NOMO-1 treated with DMSO at 0.1 percent for 48 hours (cell line): ENCODE data around the gene UNK.

Experiments
- DNase-seq: peaks from one replicate; lab custom pipeline; 2025; ENCODE audit not compliant: unreplicated experiment; lab: John Stamatoyannopoulos, UW

The UNK gene, protein sequence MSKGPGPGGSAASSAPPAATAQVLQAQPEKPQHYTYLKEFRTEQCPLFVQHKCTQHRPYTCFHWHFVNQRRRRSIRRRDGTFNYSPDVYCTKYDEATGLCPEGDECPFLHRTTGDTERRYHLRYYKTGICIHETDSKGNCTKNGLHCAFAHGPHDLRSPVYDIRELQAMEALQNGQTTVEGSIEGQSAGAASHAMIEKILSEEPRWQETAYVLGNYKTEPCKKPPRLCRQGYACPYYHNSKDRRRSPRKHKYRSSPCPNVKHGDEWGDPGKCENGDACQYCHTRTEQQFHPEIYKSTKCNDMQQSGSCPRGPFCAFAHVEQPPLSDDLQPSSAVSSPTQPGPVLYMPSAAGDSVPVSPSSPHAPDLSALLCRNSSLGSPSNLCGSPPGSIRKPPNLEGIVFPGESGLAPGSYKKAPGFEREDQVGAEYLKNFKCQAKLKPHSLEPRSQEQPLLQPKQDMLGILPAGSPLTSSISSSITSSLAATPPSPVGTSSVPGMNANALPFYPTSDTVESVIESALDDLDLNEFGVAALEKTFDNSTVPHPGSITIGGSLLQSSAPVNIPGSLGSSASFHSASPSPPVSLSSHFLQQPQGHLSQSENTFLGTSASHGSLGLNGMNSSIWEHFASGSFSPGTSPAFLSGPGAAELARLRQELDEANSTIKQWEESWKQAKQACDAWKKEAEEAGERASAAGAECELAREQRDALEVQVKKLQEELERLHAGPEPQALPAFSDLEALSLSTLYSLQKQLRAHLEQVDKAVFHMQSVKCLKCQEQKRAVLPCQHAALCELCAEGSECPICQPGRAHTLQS

DNA sequence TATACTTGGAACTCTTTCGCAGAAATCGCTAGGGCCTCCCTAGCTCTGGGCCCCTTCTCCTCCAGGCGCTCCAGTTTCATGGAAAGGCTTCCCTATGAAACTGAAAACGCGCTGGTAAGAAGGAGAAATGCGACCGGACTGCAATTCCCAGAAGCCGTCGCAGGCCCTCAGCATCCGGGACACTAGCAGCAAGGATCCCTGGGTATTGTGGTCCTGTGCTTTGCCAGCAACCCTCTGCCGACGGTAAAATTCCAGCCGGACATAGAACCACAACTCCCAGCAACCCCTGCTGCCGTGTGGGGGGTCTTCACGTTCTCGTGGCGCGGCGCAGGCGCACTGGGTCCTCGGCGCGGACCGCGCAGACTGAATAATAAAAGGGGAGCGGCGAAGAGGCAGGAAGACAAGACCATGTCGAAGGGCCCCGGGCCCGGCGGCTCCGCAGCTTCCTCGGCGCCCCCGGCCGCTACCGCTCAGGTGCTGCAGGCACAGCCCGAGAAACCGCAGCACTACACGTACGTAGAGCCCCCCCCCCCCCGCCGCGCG lies at the start of gene UNK:
Gene UNK, plus strand, starts transcription at position 334 of the 543 bp plus-strand sequence. Its CDS starts 75 bp downstream, at position 409.
- peak; percentile 99 for DNase-seq

DNA sequence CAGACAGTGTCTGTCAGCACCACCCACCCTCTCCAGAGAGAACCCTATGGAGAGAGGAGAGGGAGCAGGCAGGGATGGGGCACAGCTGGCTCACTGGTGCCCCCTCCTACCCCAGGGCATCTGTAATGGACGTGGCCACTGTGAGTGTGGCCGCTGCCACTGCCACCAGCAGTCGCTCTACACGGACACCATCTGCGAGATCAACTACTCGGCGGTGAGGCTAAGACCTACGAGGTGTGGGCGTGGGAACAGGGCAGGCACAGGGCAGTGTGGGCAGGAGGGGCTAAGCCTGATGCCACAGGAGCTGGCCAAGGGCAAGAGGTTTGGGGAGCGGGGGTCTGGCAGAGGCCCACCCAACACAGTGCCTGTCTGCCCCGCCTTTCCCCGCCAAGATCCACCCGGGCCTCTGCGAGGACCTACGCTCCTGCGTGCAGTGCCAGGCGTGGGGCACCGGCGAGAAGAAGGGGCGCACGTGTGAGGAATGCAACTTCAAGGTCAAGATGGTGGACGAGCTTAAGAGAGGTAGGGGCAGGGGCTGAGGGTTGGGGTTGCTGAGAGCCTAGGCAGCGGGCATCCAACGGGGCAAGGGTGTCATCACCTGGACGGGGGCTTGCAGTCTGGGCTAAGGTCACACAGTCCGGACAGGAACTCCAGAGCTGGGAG lies 48.3 kb upstream of the UNK start:
- no peak for DNase-seq

DNA sequence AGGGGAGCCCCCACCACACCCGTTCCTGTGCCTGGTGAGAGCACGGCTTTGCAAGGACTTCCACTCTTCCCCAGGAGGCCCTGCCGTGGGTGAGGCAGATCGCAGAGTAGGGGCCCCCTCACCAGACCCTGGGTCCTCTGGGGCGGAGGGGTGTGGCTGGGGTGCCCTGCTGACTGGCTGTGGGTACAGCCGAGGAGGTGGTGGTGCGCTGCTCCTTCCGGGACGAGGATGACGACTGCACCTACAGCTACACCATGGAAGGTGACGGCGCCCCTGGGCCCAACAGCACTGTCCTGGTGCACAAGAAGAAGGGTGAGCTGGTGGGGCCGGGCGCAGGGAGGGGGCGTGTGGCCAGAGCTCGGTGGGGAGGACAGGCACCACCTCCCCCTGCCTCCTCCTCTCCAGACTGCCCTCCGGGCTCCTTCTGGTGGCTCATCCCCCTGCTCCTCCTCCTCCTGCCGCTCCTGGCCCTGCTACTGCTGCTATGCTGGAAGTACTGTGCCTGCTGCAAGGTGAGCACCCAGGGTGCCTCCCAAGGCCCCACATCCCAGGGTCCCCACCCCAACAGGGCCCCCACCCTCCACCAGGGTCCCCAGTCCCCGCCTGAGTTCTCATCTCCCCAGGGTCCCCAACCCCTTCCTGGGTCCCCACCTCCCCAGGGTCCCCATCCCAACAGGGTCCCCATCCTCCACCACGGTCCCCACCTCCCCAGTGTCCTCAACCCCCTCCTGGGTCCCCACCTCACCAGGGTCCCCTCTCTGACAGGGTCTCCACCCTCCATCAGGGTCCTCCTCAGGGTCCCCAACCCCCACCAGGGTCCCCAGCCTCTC lies 47.3 kb upstream of the UNK start:
- no peak for DNase-seq

DNA sequence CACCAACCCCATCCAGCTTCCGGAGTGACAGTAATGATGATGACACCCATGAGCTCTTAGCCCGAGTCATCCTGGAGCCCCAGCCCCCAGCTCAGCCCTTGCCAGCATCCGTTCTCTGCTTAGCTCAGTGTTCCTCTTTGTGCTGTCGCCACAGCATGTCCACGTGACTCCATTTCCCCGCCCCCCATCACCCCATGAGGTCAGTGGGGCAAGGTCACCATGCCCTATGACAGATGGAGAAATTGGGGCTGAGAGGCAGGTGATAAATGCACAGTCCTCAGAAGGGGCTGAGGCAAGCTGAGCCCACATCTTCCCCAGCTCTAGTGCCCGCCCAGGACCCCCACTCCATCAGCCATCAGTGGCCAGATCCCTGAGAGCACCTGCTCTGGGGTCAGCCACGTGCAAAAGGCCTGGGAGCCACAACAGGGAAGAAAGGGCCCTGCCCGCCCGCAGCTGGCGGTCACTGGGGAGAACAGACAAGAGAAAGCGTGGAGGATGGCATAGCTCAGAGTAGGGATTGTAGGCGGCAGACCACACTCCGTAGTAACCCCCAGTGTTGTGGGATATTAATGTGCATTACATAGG lies 46.3 kb upstream of the UNK start:
- DNase-seq = peak; percentile 75

DNA sequence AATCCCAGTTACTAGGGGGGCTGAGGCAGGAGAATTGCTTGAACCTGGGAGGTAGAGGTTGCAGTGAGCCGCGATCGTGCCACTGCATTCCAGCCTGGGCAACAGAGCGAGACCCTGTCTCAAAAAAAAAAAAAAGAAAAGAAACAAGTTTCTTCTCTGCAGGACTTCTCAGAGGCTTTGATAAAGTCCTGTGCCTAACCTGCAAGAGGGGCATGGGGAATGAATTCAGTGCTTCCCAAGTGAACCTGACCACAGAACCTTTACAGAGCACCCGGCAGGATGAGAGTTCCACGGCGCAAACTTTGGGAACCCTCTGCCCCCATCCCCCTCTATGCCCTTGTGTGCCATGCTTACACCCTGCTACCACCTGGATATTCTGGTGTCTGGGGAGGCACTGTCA lies 45.4 kb upstream of the UNK start:
- no peak for DNase-seq

DNA sequence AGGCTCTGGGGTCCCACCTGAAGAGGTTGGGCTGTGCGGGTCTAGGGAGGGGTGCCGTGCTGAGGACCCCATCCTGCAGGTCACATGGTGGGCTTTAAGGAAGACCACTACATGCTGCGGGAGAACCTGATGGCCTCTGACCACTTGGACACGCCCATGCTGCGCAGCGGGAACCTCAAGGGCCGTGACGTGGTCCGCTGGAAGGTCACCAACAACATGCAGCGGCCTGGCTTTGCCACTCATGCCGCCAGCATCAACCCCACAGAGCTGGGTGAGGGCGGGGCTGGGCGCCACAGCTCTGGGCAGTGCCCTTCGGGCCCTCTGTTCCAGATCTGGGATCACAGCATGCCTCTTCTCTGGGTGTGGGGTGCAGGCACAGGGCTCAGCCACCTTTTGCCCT lies 44.8 kb upstream of the UNK start:
- no peak for DNase-seq

DNA sequence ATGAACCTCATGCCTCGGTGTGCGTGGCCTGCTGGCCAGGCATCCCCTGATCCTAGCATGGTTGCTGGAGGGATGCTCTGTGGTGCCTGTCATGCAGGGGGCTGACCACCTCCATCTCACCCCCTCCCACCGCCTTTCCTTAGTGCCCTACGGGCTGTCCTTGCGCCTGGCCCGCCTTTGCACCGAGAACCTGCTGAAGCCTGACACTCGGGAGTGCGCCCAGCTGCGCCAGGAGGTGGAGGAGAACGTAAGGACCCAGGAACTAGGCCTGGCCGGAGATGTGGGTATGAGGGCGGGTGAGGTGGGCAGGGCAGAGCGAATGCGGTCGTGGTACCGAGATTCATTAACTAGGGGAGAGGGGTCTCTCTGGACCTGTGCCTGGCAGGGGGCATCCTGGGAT lies 44.4 kb upstream of the UNK start:
- DNase-seq = no peak

DNA sequence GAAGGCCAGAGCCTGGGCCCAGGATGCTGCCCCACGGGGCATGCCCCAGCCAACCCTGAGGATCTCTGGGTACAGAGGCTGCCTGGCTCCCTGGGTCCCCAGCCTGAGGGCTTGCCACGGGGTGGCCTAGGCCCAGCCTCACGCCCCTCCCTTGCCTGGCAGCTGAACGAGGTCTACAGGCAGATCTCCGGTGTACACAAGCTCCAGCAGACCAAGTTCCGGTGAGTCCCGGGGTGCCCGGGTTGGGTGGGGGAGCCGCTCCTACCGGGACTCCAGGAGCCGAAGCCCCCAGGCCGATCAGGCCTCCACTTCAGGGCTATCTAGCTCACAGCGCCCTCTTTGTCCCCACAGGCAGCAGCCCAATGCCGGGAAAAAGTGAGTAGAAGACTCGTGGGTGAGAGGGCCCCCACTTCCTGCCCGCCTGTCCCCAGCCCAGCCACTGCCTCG lies 44.0 kb upstream of the UNK start:
- no peak for DNase-seq

DNA sequence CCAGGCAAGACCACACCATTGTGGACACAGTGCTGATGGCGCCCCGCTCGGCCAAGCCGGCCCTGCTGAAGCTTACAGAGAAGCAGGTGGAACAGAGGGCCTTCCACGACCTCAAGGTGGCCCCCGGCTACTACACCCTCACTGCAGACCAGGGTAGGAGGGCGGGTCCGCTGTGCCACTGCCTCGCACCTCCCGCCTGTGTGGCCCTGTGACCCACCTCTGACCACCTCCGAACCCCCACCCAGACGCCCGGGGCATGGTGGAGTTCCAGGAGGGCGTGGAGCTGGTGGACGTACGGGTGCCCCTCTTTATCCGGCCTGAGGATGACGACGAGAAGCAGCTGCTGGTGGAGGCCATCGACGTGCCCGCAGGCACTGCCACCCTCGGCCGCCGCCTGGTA lies 42.3 kb upstream of the UNK start:
- DNase-seq = no peak

DNA sequence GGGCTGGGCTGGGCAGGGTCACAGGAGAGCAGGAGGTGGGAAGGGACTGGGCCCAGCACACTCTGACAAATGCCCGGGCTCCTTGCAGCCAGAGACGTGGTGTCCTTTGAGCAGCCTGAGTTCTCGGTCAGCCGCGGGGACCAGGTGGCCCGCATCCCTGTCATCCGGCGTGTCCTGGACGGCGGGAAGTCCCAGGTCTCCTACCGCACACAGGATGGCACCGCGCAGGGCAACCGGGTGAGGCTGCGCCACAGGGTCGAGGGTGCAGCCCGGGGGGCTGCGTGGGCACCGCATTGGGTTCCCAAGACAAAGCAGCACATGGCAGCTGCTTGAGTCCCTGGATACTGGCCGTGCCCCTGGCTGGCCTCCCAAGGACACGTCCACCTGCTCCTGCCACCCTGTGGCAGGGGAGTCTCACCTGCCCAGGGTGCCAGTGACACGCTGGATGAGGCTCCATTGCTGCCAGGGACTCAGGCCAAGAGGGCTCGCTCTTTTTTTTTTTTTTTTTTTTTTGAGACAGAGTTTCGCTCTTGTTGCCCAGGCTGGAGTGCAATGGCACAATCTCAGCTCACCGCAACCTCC lies 40.9 kb upstream of the UNK start:
- no peak for DNase-seq

DNA sequence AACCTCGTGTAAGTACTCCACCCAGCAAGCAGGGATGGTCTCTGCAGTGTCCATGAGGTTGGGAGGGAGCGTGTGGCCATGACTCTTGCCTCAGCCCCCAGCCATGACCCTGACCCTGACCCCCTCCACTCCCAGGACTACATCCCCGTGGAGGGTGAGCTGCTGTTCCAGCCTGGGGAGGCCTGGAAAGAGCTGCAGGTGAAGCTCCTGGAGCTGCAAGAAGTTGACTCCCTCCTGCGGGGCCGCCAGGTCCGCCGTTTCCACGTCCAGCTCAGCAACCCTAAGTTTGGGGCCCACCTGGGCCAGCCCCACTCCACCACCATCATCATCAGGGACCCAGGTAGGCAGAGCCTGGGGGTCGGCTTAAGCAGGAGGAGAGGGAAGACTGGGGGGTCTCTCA lies 35.9 kb upstream of the UNK start:
- DNase-seq = no peak

DNA sequence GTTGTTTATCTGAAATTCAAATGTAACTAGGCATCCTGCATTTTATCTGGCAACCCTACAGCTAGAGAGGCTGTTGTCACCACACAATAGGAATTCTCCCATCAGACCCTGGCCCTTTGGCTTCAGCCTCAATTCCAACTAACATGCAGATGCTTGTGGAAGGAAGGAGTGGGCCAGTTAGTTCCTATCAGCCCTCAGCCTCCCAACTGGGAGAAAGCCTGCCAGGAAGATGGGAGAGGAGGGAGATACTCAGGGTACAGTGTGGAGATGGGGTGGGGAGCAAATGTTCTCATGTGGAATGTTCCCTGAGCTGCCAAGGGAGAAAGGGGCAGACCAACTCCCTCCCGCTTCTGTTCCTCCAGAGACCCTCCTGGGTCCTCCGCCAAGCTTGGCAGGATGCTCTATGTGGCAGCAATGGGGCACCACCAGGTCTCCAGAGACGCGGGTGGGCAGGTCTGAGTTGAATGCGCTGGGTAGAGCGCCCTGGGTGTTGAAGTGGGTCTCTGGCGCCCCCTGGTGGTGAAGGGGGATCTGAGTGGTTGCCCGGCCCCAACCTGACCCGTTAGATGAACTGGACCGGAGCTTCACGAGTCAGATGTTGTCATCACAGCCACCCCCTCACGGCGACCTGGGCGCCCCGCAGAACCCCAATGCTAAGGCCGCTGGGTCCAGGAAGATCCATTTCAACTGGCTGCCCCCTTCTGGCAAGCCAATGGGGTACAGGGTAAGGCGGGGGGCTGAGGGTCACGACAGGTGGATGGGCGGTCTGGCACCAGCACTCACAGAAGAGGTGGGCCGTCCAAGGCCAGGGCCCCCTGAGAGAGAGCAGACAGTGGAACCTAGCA lies 34.8 kb upstream of the UNK start:
- DNase-seq = peak; percentile 64

DNA sequence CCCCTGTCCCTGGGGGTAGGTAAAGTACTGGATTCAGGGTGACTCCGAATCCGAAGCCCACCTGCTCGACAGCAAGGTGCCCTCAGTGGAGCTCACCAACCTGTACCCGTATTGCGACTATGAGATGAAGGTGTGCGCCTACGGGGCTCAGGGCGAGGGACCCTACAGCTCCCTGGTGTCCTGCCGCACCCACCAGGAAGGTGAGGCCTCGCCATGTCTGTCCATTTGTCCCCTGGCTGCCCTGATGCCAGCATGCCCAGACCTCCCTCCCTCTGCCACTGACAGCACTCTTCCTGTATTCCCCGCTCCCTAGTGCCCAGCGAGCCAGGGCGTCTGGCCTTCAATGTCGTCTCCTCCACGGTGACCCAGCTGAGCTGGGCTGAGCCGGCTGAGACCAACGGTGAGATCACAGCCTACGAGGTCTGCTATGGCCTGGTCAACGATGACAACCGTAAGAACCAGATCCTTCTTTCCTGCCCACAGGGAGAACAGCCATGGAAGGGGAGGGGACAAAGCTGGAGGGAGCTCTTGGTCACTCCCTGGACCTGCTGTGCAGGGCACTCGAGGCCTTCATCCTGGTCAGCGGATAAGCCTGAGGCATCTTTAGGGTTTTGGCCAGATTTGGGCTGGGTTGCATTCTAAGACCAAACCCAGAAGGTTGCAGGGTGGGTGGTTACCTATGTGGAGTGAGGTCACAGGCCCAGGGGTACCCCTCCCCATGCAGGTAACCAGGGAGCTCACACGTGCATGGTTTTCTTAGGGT lies 33.8 kb upstream of the UNK start:
- no peak for DNase-seq

DNA sequence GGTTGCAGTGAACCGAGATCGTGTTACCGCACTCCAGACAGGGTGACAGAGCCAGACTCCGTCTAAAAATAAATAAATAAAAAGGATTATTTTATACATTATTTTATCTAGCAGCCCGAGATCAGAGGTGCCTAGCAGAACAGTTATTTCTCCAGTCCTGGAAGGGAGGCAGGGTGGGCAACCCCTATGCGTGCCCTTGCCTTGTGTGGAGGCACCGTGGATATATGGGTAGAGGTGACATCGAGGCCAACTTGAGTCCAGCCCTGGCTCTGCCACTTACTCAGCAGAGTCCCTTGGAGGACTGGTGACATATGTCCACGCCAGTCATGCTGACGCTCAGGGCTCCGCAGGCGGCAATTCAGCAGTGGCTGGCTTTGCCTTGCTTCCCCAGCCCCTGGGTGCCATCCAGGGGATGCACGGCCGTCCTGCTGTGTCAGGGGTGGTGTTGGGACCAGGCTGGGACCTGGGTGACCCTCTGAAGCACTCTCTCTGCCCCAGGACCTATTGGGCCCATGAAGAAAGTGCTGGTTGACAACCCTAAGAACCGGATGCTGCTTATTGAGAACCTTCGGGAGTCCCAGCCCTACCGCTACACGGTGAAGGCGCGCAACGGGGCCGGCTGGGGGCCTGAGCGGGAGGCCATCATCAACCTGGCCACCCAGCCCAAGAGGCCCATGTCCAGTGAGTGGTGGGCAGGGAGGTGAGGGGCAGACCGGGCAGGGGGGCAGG lies 32.8 kb upstream of the UNK start:
- DNase-seq = no peak

DNA sequence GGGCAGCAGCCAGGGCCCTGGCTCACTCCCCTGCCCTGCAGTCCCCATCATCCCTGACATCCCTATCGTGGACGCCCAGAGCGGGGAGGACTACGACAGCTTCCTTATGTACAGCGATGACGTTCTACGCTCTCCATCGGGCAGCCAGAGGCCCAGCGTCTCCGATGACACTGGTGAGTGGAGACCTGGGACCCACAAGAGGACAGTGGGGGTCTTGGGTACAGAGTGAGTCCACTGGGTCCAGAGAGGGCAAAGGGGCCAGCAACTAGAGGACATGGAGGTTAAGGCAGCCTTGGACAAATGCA lies 32.2 kb upstream of the UNK start:
- no peak for DNase-seq

DNA sequence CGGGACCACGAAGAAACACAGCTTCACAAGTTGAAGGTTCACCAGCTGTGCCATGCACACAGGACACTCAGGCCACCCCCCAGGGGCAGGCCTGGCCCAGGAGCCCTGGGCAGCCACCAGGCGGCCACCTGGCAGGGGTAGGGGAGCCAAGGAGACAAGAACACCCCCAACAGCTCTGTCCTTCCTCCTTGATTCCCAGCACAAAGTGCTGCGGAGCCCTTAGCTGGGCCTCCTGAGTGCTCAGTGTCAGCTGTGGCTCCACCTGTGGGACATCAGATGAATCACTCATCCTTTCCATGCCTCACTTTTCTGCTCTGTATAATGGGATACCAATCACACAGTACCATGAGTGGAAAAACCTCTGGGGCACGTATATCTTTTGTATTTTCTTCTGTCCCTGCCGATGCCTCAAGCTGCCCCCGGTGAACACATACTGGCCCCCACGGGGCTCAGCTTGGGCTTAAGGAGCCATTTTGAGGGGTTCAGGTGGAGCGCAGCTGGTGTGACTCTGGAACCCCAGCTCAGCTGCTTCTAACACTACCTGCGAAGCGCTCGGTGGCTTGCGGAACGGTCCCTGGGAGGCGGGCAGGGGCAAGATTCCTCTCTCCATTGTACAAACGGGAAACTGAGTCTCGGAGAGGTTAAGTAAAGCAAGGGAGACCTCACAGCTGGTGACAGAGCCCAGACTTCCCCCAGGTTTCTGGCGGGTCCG lies 31.6 kb upstream of the UNK start:
- DNase-seq = no peak
